Vagina (tissue), 2 donors: ENCODE measurements around the gene SNX19.

Source experiments
- CTCF ChIP-seq, 3 experiments: fragments of 450-650 bp in 2 of 3; fragments of 200-600 bp in 1 of 3; sonication (generic) in 1 of 3; IDR thresholded peaks; one replicate each; pipeline ENCODE4 v1.5.1; 2017 to 2019; ENCODE audit warnings: antibody characterized with exemption in 3 of 3, mild to moderate bottlenecking in 2 of 3, moderate library complexity in 2 of 3
- POLR2A ChIP-seq, 2 donors: fragments of 450-650 bp; IDR thresholded peaks; one replicate each; pipeline ENCODE4 v1.6.1; 2017; ENCODE audit warnings: antibody characterized with exemption in 2 of 2, mild to moderate bottlenecking in 2 of 2, moderate library complexity in 2 of 2
- POLR2AphosphoS5 ChIP-seq, 2 donors: sonication (generic); formaldehyde crosslinking; IDR thresholded peaks; one replicate each; pipeline ENCODE4 v1.9.0; 2017; ENCODE audit warnings: antibody characterized with exemption in 2 of 2, mild to moderate bottlenecking in 2 of 2, low read depth in 1 of 2; ENCODE audit not compliant: insufficient read depth in 1 of 2

- no peak for TF ChIP-seq CTCF (IDR thresholded peaks at IDR 0.05)
- no peak for TF ChIP-seq POLR2A (IDR thresholded peaks at IDR 0.05)
- no peak for TF ChIP-seq POLR2AphosphoS5 (IDR thresholded peaks at IDR 0.05; ENCODE audit: insufficient read depth in 1 of 2, low read depth in 1 of 2)
These were observed 83.5 kb downstream of the SNX19 start for GRCh38 chr11:130832566-130833425.
